MCF 10A (cell line): Measurements from ENCODE around the gene RPS19. TPM values are rescaled to one million over a fixed set of nuclear protein-coding genes. Genes with fewer than 3 reads are reported as not detected.

Source experiments
- BruUV-seq: library from RNA; stranded (reverse); fragments of 400-500 nt; replicated peaks from 2 replicates; lab custom pipeline; 2021; lab: Mats Ljungman, UMichigan
- CTCF ChIA-PET: fragments of 300-600 bp; sonication (Branson Sonifier 250); formaldehyde crosslinking; extraction: SDS; loops from one replicate; lab custom pipeline; 2021; ENCODE audit warnings: antibody characterized with exemption, inconsistent platforms; lab: Yijun Ruan, JAX
- POLR2A ChIA-PET: fragments of 300-600, 350-650 bp; sonication (Branson Sonifier 250); formaldehyde crosslinking; extraction: SDS; loops from one replicate; lab custom pipeline; 2020; ENCODE audit warnings: antibody characterized with exemption, inconsistent platforms; lab: Yijun Ruan, JAX
- DNase-seq: peaks from one replicate; pipeline ENCODE4 v3.0.0-alpha.2; 2018; ENCODE audit not compliant: unreplicated experiment
- H3K27ac Mint-ChIP-seq: one replicate; pipeline ENCODE4 v1.8.0; 2022; ENCODE audit warnings: mild to moderate bottlenecking, low read depth, mixed read lengths; ENCODE audit not compliant: unreplicated experiment
- H3K27me3 Mint-ChIP-seq: one replicate; pipeline ENCODE4 v1.8.0; 2022; ENCODE audit warnings: mixed read lengths; ENCODE audit not compliant: insufficient read depth, unreplicated experiment
- H3K36me3 Mint-ChIP-seq: one replicate; pipeline ENCODE4 v1.8.0; 2022; ENCODE audit warnings: mild to moderate bottlenecking, moderate library complexity, mixed read lengths; ENCODE audit not compliant: insufficient read depth, unreplicated experiment
- H3K4me1 Mint-ChIP-seq: one replicate; pipeline ENCODE4 v1.8.0; 2022; ENCODE audit warnings: mixed read lengths; ENCODE audit not compliant: insufficient read depth, unreplicated experiment
- H3K4me3 Mint-ChIP-seq: one replicate; pipeline ENCODE4 v1.8.0; 2022; ENCODE audit warnings: mild to moderate bottlenecking, moderate library complexity, mixed read lengths; ENCODE audit not compliant: unreplicated experiment
- H3K9me3 Mint-ChIP-seq: one replicate; pipeline ENCODE4 v1.8.0; 2022; ENCODE audit warnings: mixed read lengths; ENCODE audit not compliant: unreplicated experiment
- CTCF ChIP-seq: fragments of 200-600 bp; IDR thresholded peaks from one replicate; pipeline ENCODE4 v1.8.0; 2022; ENCODE audit warnings: antibody characterized with exemption, mild to moderate bottlenecking; ENCODE audit not compliant: unreplicated experiment
- intact Hi-C: fragments of 100-400 bp; cut with micrococcal nuclease; formaldehyde crosslinking; loops from 2 replicates; pipeline ENCODE4 v1.14.1; 2022
- total RNA-seq: library from RNA; stranded (reverse); gene quantifications from 2 replicates; pipeline ENCODE4 v1.2.3, GENCODE V29; 2022

Gene RPS19
- total RNA-seq, 1 experiment from 2014 or later = 3,060 TPM

DNA sequence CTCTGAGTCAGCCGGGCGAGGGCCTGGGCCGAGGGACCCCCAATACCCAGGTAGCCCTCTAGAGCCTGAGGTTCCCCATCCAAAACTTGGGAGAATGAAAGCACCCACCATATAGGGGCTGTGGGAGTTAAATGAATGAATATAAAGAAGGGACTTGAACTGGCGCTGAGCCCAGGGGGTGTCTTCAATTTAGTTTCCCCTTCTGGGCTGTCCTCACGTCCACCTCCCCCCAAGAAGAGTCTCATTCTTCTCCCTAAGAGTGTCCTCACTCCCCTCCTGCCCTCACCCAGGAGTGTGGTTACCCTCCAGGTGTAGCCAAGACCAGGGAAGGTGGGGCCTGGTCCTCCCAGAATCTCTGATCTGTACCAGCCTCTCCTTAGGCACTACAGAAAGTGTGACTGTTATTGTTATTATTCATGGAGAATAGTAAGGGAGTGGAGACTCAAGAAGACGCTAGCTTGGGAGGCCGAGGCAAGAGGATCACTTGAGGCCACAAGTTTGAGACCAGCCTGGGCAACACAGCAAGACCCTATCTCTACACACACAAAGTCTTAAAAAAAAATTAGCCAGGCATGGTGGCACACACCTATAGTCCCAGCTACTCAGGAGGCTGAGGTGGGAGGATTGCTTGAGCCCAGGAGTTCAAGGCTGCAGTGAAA is 19.7 kb downstream of the RPS19 start:
- ChIA-PET POLR2A (interaction anchor here (0.6 to 0.9 kb wide), 2 partner anchors 20 to 1386 kb away, joined by 3 read pairs; partner anchors contain the start of gene RPS19), CTCF (no interaction called here)
- peaks cover 18% of the 10 kb centered on the region for H3K36me3 Mint-ChIP-seq
- no peak for DNase-seq
- no peak overlapping the region for H3K27ac Mint-ChIP-seq
- no peak for TF ChIP-seq CTCF
- H3K4me3 Mint-ChIP-seq = no peak overlapping the region
- no peaks in the 10 kb centered on the region for H3K27me3 Mint-ChIP-seq
- no peaks in the 10 kb centered on the region for H3K9me3 Mint-ChIP-seq
- peaks cover 9% of the 10 kb centered on the region for H3K4me1 Mint-ChIP-seq
- intact Hi-C loops = no loop called here
- BruUV-seq = no TSS peak

- BruUV-seq = no TSS peak
- CTCF ChIA-PET = interaction anchor here (0.5 to 0.8 kb wide), 2 partner anchors 12 to 72 kb away, joined by 3 to 6 read pairs; no protein-coding TSS in a partner anchor
- no peaks in the 10 kb centered on the region for H3K9me3 Mint-ChIP-seq
Measured at GRCh38 chr19:41880329-41880708, 20.3 kb downstream of the RPS19 start.

GRCh38 chr19:41882568-41883462 is 22.8 kb downstream of the RPS19 start, which contains the start of gene ARHGEF1:
TSS of gene ARHGEF1 (plus strand) at chr19:41883184. CDS start at chr19:41888083, 4,899 bp downstream.
- ChIA-PET POLR2A (interaction anchor here (0.6 to 9.8 kb wide), 10 partner anchors 9 to 194 kb away, joined by 3 to 125 read pairs (median 8); partner anchors contain the start of genes RABAC1, RPS19 and ZNF574), CTCF (interaction anchor here (0.5 to 2.0 kb wide), 6 partner anchors 9 to 329 kb away, joined by 3 to 6 read pairs (median 4); no protein-coding TSS in a partner anchor)
- Mint-ChIP-seq H3K36me3 (peaks cover 15% of the 10 kb centered on the region), H3K9me3 (no peaks in the 10 kb centered on the region), H3K4me1 (peaks cover 24% of the 10 kb centered on the region), H3K27ac (peak within 1 kb of the TSS; percentile 95), H3K27me3 (no peaks in the 10 kb centered on the region), H3K4me3 (peak within 1 kb of the TSS; percentile 77)
- peak; percentile 49 for DNase-seq
- no peak for TF ChIP-seq CTCF
- TSS peak; percentile 26 for BruUV-seq
- intact Hi-C loops = no loop called here

More at GRCh38 chr19:41880329-41880708, 20.3 kb downstream of the RPS19 start:
- intact Hi-C loops = no loop called here
- Mint-ChIP-seq H3K27me3 (no peaks in the 10 kb centered on the region), H3K36me3 (peaks cover 13% of the 10 kb centered on the region), H3K27ac (no peak overlapping the region), H3K4me3 (no peak overlapping the region), H3K4me1 (peaks cover 14% of the 10 kb centered on the region)
- TF ChIP-seq CTCF = no peak
- no peak for DNase-seq
- POLR2A ChIA-PET = interaction anchor here (0.6 to 0.9 kb wide), 2 partner anchors 20 to 1386 kb away, joined by 3 read pairs; partner anchors contain the start of gene RPS19
